IMR-90 (cell line): ENCODE results near the gene DOK6. TPM values are rescaled to one million over a fixed set of nuclear protein-coding genes. Genes with fewer than 3 reads are reported as not detected.

Experiments
- ATAC-seq: fragments of 200-7000 bp; cut with Tn5 transposase; 2 replicates; pipeline ENCODE4 v1.9.1; 2020; ENCODE audit warnings: low read depth, mild to moderate bottlenecking, moderate library complexity
- BruUV-seq: library from RNA; stranded (reverse); fragments of 400-500 nt; replicated peaks from 2 replicates; lab custom pipeline; 2021; lab: Mats Ljungman, UMichigan
- CTCF ChIA-PET: fragments of 300-600 bp; formaldehyde crosslinking; extraction: SDS; loops from one replicate; lab custom pipeline; 2021; ENCODE audit warnings: antibody characterized with exemption; lab: Yijun Ruan, JAX
- POLR2A ChIA-PET: fragments of 300-600 bp; sonication (Branson Sonifier 250); formaldehyde crosslinking; loops from one replicate; lab custom pipeline; 2022; ENCODE audit warnings: antibody characterized with exemption; ENCODE audit not compliant: unreplicated experiment; lab: Charles Lee
- DNase-seq: peaks from one replicate; pipeline ENCODE4 v3.0.0; 2013
- H2AFZ ChIP-seq: replicated peaks from 2 replicates; pipeline ENCODE3; 2013; ENCODE audit warnings: low read length, mild to moderate bottlenecking; ENCODE audit not compliant: poor library complexity
- H2AK5ac ChIP-seq: 2 replicates; pipeline ENCODE4 v1.6.1; 2013; ENCODE audit warnings: low read depth, low read length, inconsistent platforms
- H2AK9ac ChIP-seq: replicated peaks from 2 replicates; pipeline ENCODE3; 2013; ENCODE audit warnings: mild to moderate bottlenecking, low read depth, low read length, moderate library complexity; ENCODE audit not compliant: poor library complexity
- H2BK120ac ChIP-seq: 2 replicates; pipeline ENCODE4 v1.6.1; 2013; ENCODE audit warnings: low read depth, low read length, inconsistent platforms
- H2BK15ac ChIP-seq: 3 replicates; pipeline ENCODE4 v1.6.1; 2013; ENCODE audit warnings: low read depth, low read length, inconsistent platforms
- H2BK20ac ChIP-seq: 2 replicates; pipeline ENCODE4 v1.6.1; 2013; ENCODE audit warnings: low read depth, mild to moderate bottlenecking, inconsistent platforms, low read length, moderate library complexity
- H2BK5ac ChIP-seq: 2 replicates; pipeline ENCODE4 v1.6.1; 2013; ENCODE audit warnings: mild to moderate bottlenecking, low read depth, low read length, inconsistent platforms; ENCODE audit not compliant: poor library complexity, severe bottlenecking
- H3K14ac ChIP-seq: replicated peaks from 2 replicates; pipeline ENCODE4 v1.6.1; 2013; ENCODE audit warnings: low read depth, low read length, inconsistent platforms
- H3K18ac ChIP-seq: 2 replicates; pipeline ENCODE4 v1.6.1; 2013; ENCODE audit warnings: low read depth, low read length, control low read depth
- H3K23ac ChIP-seq: 2 replicates; pipeline ENCODE4 v1.6.1; 2013; ENCODE audit warnings: low read depth, low read length, inconsistent platforms
- H3K27ac ChIP-seq: 2 replicates; pipeline ENCODE4 v1.5.1; 2013; ENCODE audit warnings: mild to moderate bottlenecking, control low read depth, low read length; ENCODE audit not compliant: insufficient read depth
- H3K27me3 ChIP-seq: 2 replicates; pipeline ENCODE4 v1.6.1; 2013; ENCODE audit warnings: low read length; ENCODE audit not compliant: control insufficient read depth, insufficient read depth
- H3K36me3 ChIP-seq: 2 replicates; pipeline ENCODE4 v1.6.1; 2013; ENCODE audit warnings: low read length, mixed read lengths; ENCODE audit not compliant: control insufficient read depth, insufficient read depth
- H3K4ac ChIP-seq: 2 replicates; pipeline ENCODE4 v1.6.1; 2013; ENCODE audit warnings: low read depth, low read length, inconsistent platforms
- H3K4me1 ChIP-seq: 2 replicates; pipeline ENCODE4 v1.6.1; 2013; ENCODE audit warnings: low read length, mixed read lengths; ENCODE audit not compliant: control insufficient read depth, insufficient read depth
- H3K4me2 ChIP-seq: 2 replicates; pipeline ENCODE4 v1.6.1; 2013; ENCODE audit warnings: low read depth, mild to moderate bottlenecking, control low read depth, low read length, moderate library complexity
- H3K4me3 ChIP-seq: 2 replicates; pipeline ENCODE4 v1.5.1; 2013; ENCODE audit warnings: low read depth, mild to moderate bottlenecking, control low read depth, low read length, moderate library complexity; ENCODE audit not compliant: insufficient read depth
- H3K56ac ChIP-seq: 2 replicates; pipeline ENCODE4 v1.6.1; 2013; ENCODE audit warnings: low read length, inconsistent platforms; ENCODE audit not compliant: insufficient read depth; ENCODE audit errors: extremely low read depth
- H3K79me1 ChIP-seq, 2 experiments: 2 replicates each; pipeline ENCODE4 v1.6.1; 2013; ENCODE audit warnings: low read length in 2 of 2, inconsistent platforms in 1 of 2, low read depth in 1 of 2
- H3K9ac ChIP-seq: 2 replicates; pipeline ENCODE4 v1.6.1; 2013; ENCODE audit warnings: low read depth, low read length, control low read depth
- H3K9me1 ChIP-seq: 2 replicates; pipeline ENCODE4 v1.6.1; 2013; ENCODE audit warnings: low read length, inconsistent platforms; ENCODE audit not compliant: insufficient read depth
- H3K9me3 ChIP-seq: 2 replicates; pipeline ENCODE4 v1.6.1; 2013; ENCODE audit warnings: low read length; ENCODE audit not compliant: control insufficient read depth, insufficient read depth
- H4K20me1 ChIP-seq: 2 replicates; pipeline ENCODE4 v1.6.1; 2013; ENCODE audit warnings: low read length, inconsistent platforms; ENCODE audit not compliant: insufficient read depth
- H4K5ac ChIP-seq: 2 replicates; pipeline ENCODE4 v1.6.1; 2013; ENCODE audit warnings: mild to moderate bottlenecking, low read depth, low read length, control low read depth
- H4K8ac ChIP-seq, 2 experiments: 2 replicates each; pipeline ENCODE4 v1.6.1; 2013; ENCODE audit warnings: low read depth in 2 of 2, low read length in 2 of 2, control low read depth in 1 of 2, inconsistent platforms in 1 of 2
- H4K91ac ChIP-seq: 2 replicates; pipeline ENCODE4 v1.6.1; 2013; ENCODE audit warnings: low read depth, low read length, inconsistent platforms; ENCODE audit not compliant: insufficient read depth
- BHLHE40 ChIP-seq: fragments of 150-350 bp; IDR thresholded peaks from 2 replicates; pipeline ENCODE4 v1.6.1; 2016; ENCODE audit warnings: mild to moderate bottlenecking, low read depth, low read length
- CEBPB ChIP-seq: IDR thresholded peaks from 2 replicates; pipeline ENCODE4 v1.6.1; 2012; ENCODE audit warnings: low read depth, low read length, improper control_type of control experiment
- CHD1 ChIP-seq: IDR thresholded peaks from 2 replicates; pipeline ENCODE4 v1.6.1; 2012; ENCODE audit warnings: low read depth, low read length, improper control_type of control experiment
- MAFK ChIP-seq: IDR thresholded peaks from 2 replicates; pipeline ENCODE4 v1.6.1; 2012; ENCODE audit warnings: low read depth, low read length, improper control_type of control experiment
- MAZ ChIP-seq: IDR thresholded peaks from 2 replicates; pipeline ENCODE4 v1.6.1; 2012; ENCODE audit warnings: low read depth, mild to moderate bottlenecking, low read length, improper control_type of control experiment, moderate library complexity, borderline replicate concordance
- NFE2L2 ChIP-seq: fragments of 150-350 bp; IDR thresholded peaks from 2 replicates; pipeline ENCODE4 v1.6.1; 2016; ENCODE audit warnings: low read depth, mild to moderate bottlenecking, low read length
- POLR2A ChIP-seq: IDR thresholded peaks from 2 replicates; pipeline ENCODE4 v1.6.1; 2012; ENCODE audit warnings: mild to moderate bottlenecking, low read depth, low read length
- RAD21 ChIP-seq: IDR thresholded peaks from 2 replicates; pipeline ENCODE4 v1.6.1; 2012; ENCODE audit warnings: low read length, improper control_type of control experiment
- RCOR1 ChIP-seq: IDR thresholded peaks from 2 replicates; pipeline ENCODE4 v1.6.1; 2012; ENCODE audit warnings: mild to moderate bottlenecking, low read length, improper control_type of control experiment; ENCODE audit not compliant: insufficient replicate concordance
- RFX5 ChIP-seq: IDR thresholded peaks from 2 replicates; pipeline ENCODE4 v1.8.0; 2012; ENCODE audit warnings: low read depth, mild to moderate bottlenecking, low read length, moderate library complexity
- SMC3 ChIP-seq: fragments of 150-350 bp; IDR thresholded peaks from 2 replicates; pipeline ENCODE4 v1.6.1; 2016; ENCODE audit warnings: low read depth, mild to moderate bottlenecking, antibody characterized with exemption, low read length, moderate library complexity
- USF2 ChIP-seq: fragments of 150-350 bp; IDR thresholded peaks from 2 replicates; pipeline ENCODE4 v1.6.1; 2017; ENCODE audit warnings: mild to moderate bottlenecking, antibody characterized with exemption, low read length, low read depth
- WGBS, 2 experiments: methylation state at CpG; one replicate each; pipeline versions ENCODE4 v1.1.5 to v1.1.7; 2013; ENCODE audit warnings: missing lambda C conversion rate in 2 of 2; ENCODE audit not compliant: insufficient read length in 1 of 2; ENCODE audit errors: extremely low coverage in 2 of 2; 5-methylcytosine and 5-hydroxymethylcytosine counted together
- dilution Hi-C: fragments of 300-500 bp; cut with HindIII; formaldehyde crosslinking; loops from one replicate; pipeline ENCODE4 v1.14.3; 2018; ENCODE audit warnings: low sequenced_read_pairs; ENCODE audit not compliant: unreplicated experiment
- in situ Hi-C: fragments of 300-500 bp; cut with MboI; formaldehyde crosslinking; loops from 3 replicates; pipeline ENCODE4 v1.14.3; 2019; ENCODE audit warnings: low sequenced_read_pairs, inconsistent platforms, mixed read lengths
- intact Hi-C: fragments of 100-400 bp; cut with micrococcal nuclease; formaldehyde crosslinking; loops from 2 replicates; pipeline ENCODE4 v1.10.0; 2022
- polyA plus RNA-seq, 3 experiments: library from polyadenylated mRNA; depleted of rRNA; stranded (reverse); fragments of >200 nt; gene quantifications; 2 replicates each; pipeline ENCODE4 v1.2.3, GENCODE V29; 2012; ENCODE audit warnings: low replicate concordance in 1 of 3
- total RNA-seq: library from RNA; depleted of rRNA; stranded (reverse); fragments of >200 nt; gene quantifications from 2 replicates; pipeline ENCODE4 v1.2.3, GENCODE V29; 2012
- TF ChIP-seq, protein P1 (sequence below): conservative IDR thresholded peaks from 2 replicates; pipeline ENCODE4 v1.5.1; 2012; ENCODE audit warnings: mild to moderate bottlenecking, low read depth, low read length, improper control_type of control experiment
- TF ChIP-seq, protein P2 (sequence below): fragments of 150-350 bp; IDR thresholded peaks from 2 replicates; pipeline ENCODE4 v1.6.1; 2016; ENCODE audit warnings: low read depth, mild to moderate bottlenecking, low read length, moderate library complexity, borderline replicate concordance

DOK6 gene
- total and polyA plus RNA-seq, 2 of the 4 experiments (the other 2 are of a cell fraction): 1.9 to 2.7 TPM

GRCh38 chr18:69674966-69675365 lies 274.3 kb downstream of the DOK6 start:
- TF ChIP-seq SMC3 (no peak), POLR2A (no peak), RCOR1 (no peak), USF2 (no peak), BHLHE40 (no peak), MAFK (no peak), RAD21 (no peak), NFE2L2 (no peak), MAZ (no peak), RFX5 (no peak), CHD1 (no peak), CEBPB (no peak)
- TF ChIP-seq, protein P1, sequence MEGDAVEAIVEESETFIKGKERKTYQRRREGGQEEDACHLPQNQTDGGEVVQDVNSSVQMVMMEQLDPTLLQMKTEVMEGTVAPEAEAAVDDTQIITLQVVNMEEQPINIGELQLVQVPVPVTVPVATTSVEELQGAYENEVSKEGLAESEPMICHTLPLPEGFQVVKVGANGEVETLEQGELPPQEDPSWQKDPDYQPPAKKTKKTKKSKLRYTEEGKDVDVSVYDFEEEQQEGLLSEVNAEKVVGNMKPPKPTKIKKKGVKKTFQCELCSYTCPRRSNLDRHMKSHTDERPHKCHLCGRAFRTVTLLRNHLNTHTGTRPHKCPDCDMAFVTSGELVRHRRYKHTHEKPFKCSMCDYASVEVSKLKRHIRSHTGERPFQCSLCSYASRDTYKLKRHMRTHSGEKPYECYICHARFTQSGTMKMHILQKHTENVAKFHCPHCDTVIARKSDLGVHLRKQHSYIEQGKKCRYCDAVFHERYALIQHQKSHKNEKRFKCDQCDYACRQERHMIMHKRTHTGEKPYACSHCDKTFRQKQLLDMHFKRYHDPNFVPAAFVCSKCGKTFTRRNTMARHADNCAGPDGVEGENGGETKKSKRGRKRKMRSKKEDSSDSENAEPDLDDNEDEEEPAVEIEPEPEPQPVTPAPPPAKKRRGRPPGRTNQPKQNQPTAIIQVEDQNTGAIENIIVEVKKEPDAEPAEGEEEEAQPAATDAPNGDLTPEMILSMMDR: no peak
- TF ChIP-seq, protein P2, sequence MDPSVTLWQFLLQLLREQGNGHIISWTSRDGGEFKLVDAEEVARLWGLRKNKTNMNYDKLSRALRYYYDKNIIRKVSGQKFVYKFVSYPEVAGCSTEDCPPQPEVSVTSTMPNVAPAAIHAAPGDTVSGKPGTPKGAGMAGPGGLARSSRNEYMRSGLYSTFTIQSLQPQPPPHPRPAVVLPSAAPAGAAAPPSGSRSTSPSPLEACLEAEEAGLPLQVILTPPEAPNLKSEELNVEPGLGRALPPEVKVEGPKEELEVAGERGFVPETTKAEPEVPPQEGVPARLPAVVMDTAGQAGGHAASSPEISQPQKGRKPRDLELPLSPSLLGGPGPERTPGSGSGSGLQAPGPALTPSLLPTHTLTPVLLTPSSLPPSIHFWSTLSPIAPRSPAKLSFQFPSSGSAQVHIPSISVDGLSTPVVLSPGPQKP: no peak
- Histone ChIP-seq H4K8ac (no peak overlapping the region), H2AK5ac (no peak overlapping the region), H4K20me1 (no peaks in the 10 kb centered on the region), H2BK120ac (no peak overlapping the region), H4K91ac (no peak overlapping the region), H2AFZ (no peak overlapping the region), H3K56ac (no peak overlapping the region), H2AK9ac (no peak overlapping the region), H3K9me3 (no peaks in the 10 kb centered on the region), H3K18ac (no peak overlapping the region), H3K27me3 (no peaks in the 10 kb centered on the region), H3K14ac (no peak overlapping the region), H3K4me3 (no peak overlapping the region), H3K4me1 (no peaks in the 10 kb centered on the region), H3K79me1 (no peaks in the 10 kb centered on the region), H3K4me2 (no peak overlapping the region), H2BK15ac (no peak overlapping the region), H3K9ac (no peak overlapping the region), H3K9me1 (peaks cover 6% of the 10 kb centered on the region; the same call in 1 of the 2 replicates), H3K23ac (no peak overlapping the region), H3K36me3 (no peaks in the 10 kb centered on the region), H2BK20ac (no peak overlapping the region), H2BK5ac (no peak overlapping the region), H3K27ac (no peak overlapping the region), H4K5ac (no peak overlapping the region), H3K4ac (no peak overlapping the region)
- dilution Hi-C loops: no loop called here
- no peak for DNase-seq
- in situ Hi-C loops: no loop called here
- POLR2A ChIA-PET: no interaction called here
- CTCF ChIA-PET: no interaction called here
- intact Hi-C loops: no loop called here
- no peak for ATAC-seq
- no CpG with 5 or more reads among the region's 2 CpGs for WGBS, 2 experiments
- no TSS peak for BruUV-seq
